HG03280 (cell line): ENCODE data around the gene OSTN.
"Not testable (repeated sequence)": the region's sequence is repeated elsewhere in the genome, so short reads cannot be mapped to it uniquely, and the experiment has no call there.

Experiments used
- ATAC-seq: cut with Tn5 transposase; IDR thresholded peaks from one replicate; pipeline ENCODE4 v1.9.1; 2021; ENCODE audit warnings: mild to moderate bottlenecking, moderate library complexity; ENCODE audit not compliant: unreplicated experiment

Gene OSTN

DNA sequence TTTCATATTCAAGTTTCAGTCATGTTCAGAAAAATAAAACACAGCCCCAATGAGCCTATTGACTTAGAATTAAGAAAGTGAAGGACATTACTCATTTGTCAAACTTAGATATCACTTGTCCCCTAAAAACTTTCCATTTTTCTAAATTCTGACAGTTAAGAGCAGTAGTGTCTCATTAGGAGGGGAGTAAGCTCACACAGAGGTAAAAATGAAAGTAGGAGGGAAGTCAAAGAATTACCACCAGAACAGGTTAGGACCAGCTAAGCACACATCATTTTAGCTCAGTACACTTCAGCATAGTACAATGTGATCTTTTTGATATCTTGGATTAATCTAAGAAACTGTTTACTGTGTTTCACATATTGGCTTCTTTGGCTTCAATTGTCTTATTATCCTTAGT, 64.3 kb downstream of the OSTN start:
- peak; percentile 79 for ATAC-seq

- ATAC-seq: no peak
These were observed 64.8 kb downstream of the OSTN start for GRCh38 chr3:191263850-191264249.

GRCh38 chr3:191268737-191269136, 69.7 kb downstream of the OSTN start:
- no peak for ATAC-seq

DNA sequence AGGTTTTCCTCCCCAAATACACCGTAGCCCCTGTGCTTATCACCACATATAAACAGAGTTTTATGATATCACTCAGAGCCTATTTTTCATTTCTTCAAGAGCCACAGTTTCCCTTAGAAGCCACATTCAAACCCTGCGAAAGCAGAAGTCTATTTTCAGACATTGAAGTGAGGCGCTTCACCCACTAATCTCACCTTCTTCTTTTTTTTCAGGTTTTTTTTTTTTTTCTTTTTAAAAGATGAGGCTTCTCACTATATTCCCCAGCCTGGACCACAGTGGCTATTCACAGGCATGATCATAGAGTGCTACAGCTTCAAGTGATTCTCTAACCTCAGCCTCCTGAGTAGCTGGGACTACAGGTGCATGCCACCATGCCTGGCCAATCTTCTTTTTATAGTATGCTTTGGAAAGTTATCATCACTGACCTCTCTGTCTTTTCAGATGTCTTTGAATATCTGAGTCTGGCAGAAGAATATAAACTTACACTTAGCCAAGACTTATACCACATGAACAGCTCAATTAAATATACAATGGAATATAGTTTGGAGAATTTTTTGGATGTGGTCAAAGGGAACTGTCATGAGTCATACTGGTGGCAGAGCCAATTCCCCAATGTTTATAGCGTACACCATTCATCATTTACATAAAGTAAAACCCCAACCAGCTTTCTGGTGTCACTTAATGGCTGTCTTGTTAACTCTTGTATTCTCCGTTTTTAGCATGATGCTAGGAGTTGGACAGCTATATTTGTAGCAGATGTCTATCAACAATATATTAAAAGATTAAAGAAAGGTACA, 70.4 kb downstream of the OSTN start:
- ATAC-seq: peak; percentile 57

- not testable (repeated sequence) for ATAC-seq
These were observed 76.2 kb downstream of the OSTN start for GRCh38 chr3:191275244-191275643.

- no peak for ATAC-seq
These were observed 76.7 kb downstream of the OSTN start for GRCh38 chr3:191275751-191276150.

DNA sequence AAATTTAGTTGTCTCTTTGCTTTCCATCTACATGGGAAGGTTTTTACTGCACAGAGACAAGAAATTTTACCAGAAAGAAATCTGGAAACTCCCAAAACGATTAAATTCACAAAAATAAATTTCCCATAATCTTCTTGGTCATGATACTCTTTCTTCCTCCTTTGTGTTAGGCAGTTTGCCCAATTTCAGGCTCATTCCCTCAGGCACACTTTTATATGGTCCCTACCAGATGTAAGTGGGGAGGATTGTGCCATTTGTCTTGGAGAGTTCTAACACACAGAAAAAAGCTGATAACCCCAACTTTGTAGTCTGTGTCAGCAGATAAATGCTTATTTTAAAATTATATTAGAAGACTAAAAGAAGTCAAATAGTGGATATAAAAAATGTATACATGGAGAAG, 81.1 kb downstream of the OSTN start:
- no peak for ATAC-seq

- no peak for ATAC-seq
These were observed 81.8 kb downstream of the OSTN start for GRCh38 chr3:191280882-191281281.

DNA sequence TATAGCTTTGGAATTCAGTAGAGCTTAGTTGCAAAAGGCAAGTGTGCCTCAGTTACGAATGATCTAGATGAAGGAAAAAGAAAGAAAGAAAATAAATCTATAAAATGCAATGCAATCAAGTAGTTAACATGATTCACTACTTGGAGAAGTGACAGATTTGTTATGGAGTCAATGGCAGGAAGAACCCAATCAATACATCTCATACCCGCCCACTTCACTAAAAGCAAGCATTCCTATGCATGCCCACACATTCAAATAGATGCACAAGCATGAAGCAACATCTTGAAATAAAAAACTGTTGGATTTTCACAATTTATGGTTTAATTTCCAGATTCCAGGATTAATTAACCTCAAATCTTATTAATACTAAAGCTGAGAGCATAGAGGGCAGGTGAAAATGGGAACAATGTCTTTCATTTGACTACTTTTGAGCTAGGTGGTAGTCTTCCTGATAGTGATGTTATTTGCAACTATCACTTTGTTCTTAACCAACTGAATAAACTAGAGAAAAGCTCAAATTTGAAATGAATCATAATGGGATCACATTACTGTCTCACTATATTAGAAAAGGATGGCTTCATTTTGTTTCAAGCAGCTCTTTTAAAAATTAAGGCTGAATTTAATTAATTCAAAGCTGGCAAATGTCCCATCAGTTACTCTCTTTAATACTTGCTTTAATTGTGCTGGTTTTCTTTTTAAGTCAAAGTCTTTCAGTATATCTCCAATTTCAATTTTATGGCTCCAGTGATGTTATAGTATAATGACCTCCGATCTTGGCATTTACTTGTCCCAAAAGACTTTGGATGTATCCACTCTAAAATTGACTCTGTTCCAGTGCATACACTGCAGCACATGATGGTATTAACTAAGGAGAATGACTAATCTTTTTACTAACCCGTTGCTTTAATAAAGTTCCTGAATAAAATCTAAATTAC, 83.5 kb downstream of the OSTN start:
- ATAC-seq: no peak

DNA sequence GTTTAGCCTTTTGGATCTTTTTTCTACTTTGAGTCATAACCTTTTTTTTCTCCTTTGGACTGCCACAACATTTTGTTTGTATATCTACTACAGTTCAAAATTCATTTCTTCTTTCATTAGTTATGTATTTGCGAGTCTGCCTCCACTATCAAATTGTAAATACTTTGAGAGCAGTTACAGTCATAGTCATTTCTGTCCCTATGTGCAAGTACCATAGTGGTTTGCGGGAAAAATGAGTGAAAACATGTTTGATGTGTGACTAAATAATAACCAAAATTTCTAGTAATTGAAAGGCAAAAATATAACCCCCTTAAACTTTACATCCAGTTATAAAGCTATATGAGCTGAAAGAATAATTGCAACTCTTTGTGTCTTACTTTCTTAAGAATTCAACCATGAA, 84.4 kb downstream of the OSTN start:
- ATAC-seq: peak; percentile 44

DNA sequence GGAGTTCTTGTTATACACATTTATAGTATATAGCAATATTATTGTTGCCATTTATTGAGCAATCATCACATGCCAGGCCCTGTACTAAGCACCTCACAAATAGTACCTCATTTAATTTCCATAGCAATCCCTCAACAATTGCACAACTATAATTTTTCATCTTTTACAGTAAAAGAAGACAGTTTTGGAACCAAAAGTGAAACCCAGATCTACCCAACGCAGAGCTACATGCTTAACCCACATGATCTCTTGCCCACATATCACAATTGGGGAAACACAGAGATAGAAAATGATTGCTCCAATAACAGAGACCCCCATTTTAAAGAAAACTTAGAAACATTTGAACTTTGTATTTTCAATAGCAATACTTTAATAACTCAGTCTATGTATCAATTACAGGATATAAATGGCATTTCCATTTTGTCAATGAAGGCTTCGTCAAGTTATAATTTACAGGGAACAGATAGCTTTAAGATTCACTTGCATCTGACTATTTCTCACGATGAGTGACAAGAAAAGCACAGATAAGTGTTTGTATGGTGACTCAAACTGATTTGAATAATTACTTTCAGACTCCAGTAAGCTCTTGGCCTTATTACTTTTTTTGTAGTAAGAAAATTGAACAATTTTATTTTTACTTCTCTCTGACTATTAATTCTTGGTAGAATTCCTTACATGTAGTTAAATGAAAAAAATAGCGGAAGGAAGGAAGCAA, 91.4 kb downstream of the OSTN start:
- ATAC-seq: peak; percentile 79

GRCh38 chr3:191292243-191293015, 93.4 kb downstream of the OSTN start:
- no peak for ATAC-seq

DNA sequence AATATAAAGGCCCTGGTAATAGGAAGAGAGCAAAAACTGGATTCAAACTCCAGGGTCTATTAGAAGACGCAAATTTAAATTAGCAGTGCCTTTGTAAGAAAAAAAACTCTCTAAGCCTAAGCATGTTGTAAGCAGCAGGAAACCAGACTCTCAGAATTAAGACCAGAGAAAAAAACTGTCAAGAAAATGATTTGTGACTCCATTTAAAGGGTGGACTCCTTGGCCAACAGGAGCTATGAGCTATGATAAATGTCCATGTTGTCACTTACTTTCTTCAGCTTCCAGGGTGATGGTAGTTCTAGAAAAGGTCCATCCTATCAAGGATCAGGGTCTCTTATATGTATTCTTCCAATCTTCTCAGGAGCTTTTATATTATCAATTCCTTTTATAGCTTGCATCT, 95.2 kb downstream of the OSTN start:
- no peak for ATAC-seq

GRCh38 chr3:191296041-191296541, 97.0 kb downstream of the OSTN start:
- peak; percentile 91 for ATAC-seq

DNA sequence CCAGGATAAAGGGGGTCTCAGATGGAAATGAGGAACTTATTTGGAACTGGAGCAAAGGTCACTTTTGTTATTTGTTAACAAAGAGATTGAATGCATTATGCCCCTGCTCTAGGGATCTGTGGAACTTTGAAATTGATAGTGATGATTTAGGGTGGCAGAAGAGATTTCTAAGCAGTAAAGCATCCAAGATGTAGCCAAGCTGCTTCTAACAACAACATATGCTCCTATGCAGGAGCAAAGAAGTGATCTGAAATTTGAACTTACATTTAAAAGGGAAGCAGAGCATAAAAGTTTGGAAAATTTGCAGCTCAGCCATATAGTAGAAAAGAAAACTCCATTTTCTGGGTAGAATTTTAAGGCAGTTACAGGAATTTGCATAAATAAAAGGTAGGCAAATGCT, 99.8 kb downstream of the OSTN start:
- ATAC-seq: no peak

- no peak for ATAC-seq
These were observed 101.4 kb downstream of the OSTN start for GRCh38 chr3:191300422-191300821.

GRCh38 chr3:191301017-191301416, 102.0 kb downstream of the OSTN start:
- ATAC-seq: peak; percentile 84

DNA sequence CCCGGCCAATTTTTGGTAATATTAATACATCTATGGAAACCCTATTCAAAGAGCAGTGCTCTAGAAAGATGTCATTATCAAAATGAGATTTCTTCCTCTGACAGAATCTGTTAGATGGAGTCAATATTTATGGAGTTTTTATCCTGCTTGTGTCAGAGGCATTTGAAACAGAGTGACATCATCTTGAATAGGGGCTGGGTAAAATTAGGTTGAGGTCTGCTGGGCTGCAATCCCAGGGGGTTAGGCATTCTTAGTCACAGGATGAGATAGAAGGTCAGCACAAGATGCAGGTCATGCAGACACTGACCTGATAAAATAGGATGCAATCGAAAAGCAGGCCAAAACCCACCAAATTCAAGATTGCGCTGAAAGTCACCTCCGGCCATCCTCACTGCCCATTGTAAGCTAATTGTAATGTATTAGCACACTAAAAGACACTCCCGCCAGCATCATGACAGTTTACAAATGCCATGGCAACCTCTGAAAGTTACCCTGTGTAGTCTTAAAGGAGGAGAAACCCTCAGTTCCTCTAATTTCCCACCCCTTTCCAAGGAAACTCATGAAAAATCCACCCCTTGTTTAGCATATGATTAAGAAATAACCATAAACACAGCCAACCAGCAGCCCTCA, 102.9 kb downstream of the OSTN start:
- ATAC-seq: no peak

DNA sequence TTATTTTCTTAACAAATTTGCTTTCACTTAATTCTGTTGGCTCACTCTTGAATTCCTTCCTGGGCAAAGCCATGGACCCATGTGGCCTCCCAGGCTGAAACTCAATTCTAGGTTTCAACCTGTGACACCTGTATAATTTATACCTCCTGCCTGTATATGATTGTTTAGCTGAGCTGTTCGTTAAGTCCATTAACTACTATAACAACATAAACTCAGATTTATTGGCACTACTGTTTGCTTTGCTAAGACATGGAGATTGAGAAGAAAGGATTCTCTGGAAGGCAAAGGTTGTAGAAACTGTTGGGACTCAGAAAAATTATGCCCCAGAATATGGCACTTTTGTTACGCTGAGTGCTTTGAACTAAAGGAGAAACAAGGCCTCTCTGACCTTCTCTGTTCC, 103.4 kb downstream of the OSTN start:
- no peak for ATAC-seq

- ATAC-seq: no peak
These were observed 104.6 kb downstream of the OSTN start for GRCh38 chr3:191303596-191303995.
